Body of pancreas (tissue), 4 donors: ENCODE data around the gene SLC26A3. TPM values are rescaled to one million over a fixed set of nuclear protein-coding genes. Genes with fewer than 3 reads are reported as not detected.

Experiments used
- ATAC-seq: fragments of 150-250 bp; one replicate; pipeline ENCODE4 v1.9.1; 2016
- DNase-seq, 4 donors: peaks; one replicate each; pipeline ENCODE4 v3.0.0-alpha.2; 2019
- H3K27ac ChIP-seq, 4 donors: fragments of 200-600 bp; sonication (generic); 1 replicate in 3 of 4; 2 replicates in 1 of 4; pipeline versions ENCODE4 v1.5.1 to v1.6.1; 2016 to 2019; ENCODE audit warnings: mild to moderate bottlenecking in 1 of 4, mixed read lengths in 1 of 4, moderate library complexity in 1 of 4
- H3K27me3 ChIP-seq, 2 donors: fragments of 200-600 bp; sonication (generic); one replicate each; pipeline ENCODE4 v1.6.0; 2016; ENCODE audit warnings: mild to moderate bottlenecking in 1 of 2
- H3K36me3 ChIP-seq, 2 donors: fragments of 200-600 bp; sonication (generic); replicated peaks in 1 of 2; 2 replicates each; pipeline ENCODE4 v1.5.1; 2016; ENCODE audit warnings: low read depth in 2 of 2; ENCODE audit not compliant: insufficient read depth in 1 of 2
- H3K4me1 ChIP-seq: fragments of 200-600 bp; sonication (generic); one replicate; pipeline ENCODE4 v1.6.0; 2016
- H3K4me3 ChIP-seq, 2 donors: fragments of 200-600 bp; sonication (generic); 1 replicate in 1 of 2; 2 replicates in 1 of 2; pipeline ENCODE4 v1.5.1; 2016 to 2019
- H3K9me3 ChIP-seq, 3 donors: fragments of 200-600 bp; sonication (generic); 1 replicate in 2 of 3; 2 replicates in 1 of 3; pipeline ENCODE4 v1.5.1; 2016
- CTCF ChIP-seq, 7 experiments: fragments of 450-650 bp in 4 of 7; fragments of 200-600 bp in 3 of 7; sonication (generic) in 3 of 7; IDR thresholded peaks; one replicate each; pipeline ENCODE4 v1.5.1; 2016 to 2019; ENCODE audit warnings: antibody characterized with exemption in 7 of 7
- POLR2A ChIP-seq, 3 donors: fragments of 450-650 bp; IDR thresholded peaks; one replicate each; pipeline ENCODE4 v1.6.1; 2016; ENCODE audit warnings: antibody characterized with exemption in 3 of 3, mild to moderate bottlenecking in 2 of 3
- WGBS, 2 donors: methylation state at CpG; one replicate each; pipeline ENCODE4 v1.1.5; 2017; 5-methylcytosine and 5-hydroxymethylcytosine counted together
- intact Hi-C: fragments of 100-400 bp; cut with DNase I; formaldehyde crosslinking; loops from one replicate; pipeline ENCODE4 v1.15.1; 2023
- total RNA-seq, 2 donors: library from RNA; depleted of rRNA; stranded (reverse); fragments of >200 nt; gene quantifications; one replicate each; pipeline ENCODE4 v1.1.0, GENCODE V29; 2016

SLC26A3 gene
- total RNA-seq, 2 donors from 2014 or later, result not detected

- DNase-seq (no peak), ATAC-seq (no peak)
- Histone ChIP-seq H3K27me3 (no peaks in the 10 kb centered on the region), H3K9me3 (no peaks in the 10 kb centered on the region), H3K36me3 (no peaks in the 10 kb centered on the region), H3K27ac (no peak overlapping the region), H3K4me1 (no peaks in the 10 kb centered on the region), H3K4me3 (no peak overlapping the region)
- TF ChIP-seq CTCF (IDR thresholded peaks at IDR 0.05) (no peak), POLR2A (IDR thresholded peaks at IDR 0.05) (no peak)
- intact Hi-C loops, result no loop called here
These were observed 43.3 kb upstream of the SLC26A3 start for GRCh38 chr7:107846324-107846723.

GRCh38 chr7:107843184-107843583 lies 40.2 kb upstream of the SLC26A3 start:
- no peaks in the 10 kb centered on the region for H3K36me3 ChIP-seq
- no peak for ATAC-seq
- no peak for DNase-seq

GRCh38 chr7:107842213-107842612 lies 39.2 kb upstream of the SLC26A3 start:
- intact Hi-C loops, result no loop called here
- Histone ChIP-seq H3K9me3 (no peaks in the 10 kb centered on the region), H3K4me3 (no peak overlapping the region), H3K4me1 (no peaks in the 10 kb centered on the region), H3K27me3 (no peaks in the 10 kb centered on the region), H3K27ac (no peak overlapping the region), H3K36me3 (no peaks in the 10 kb centered on the region)
- TF ChIP-seq CTCF (IDR thresholded peaks at IDR 0.05) (no peak), POLR2A (IDR thresholded peaks at IDR 0.05) (no peak)
- DNase-seq (no peak), ATAC-seq (no peak)
- 59 to 72% methylated on average over 3 of the region's 3 CpGs for WGBS, 2 donors

More at GRCh38 chr7:107843184-107843583, 40.2 kb upstream of the SLC26A3 start:
- TF ChIP-seq POLR2A (IDR thresholded peaks at IDR 0.05) (no peak), CTCF (IDR thresholded peaks at IDR 0.05) (no peak)
- Histone ChIP-seq H3K9me3 (no peaks in the 10 kb centered on the region), H3K27ac (no peak overlapping the region), H3K4me3 (no peak overlapping the region), H3K27me3 (no peaks in the 10 kb centered on the region), H3K4me1 (no peaks in the 10 kb centered on the region)
- 90 to 94% methylated on average over 16 of the region's 16 CpGs for WGBS, 2 donors
- intact Hi-C loops, result no loop called here

- DNase-seq (peak in 2 of 4 donors; percentile 30 to 58), ATAC-seq (no peak)
- peaks cover 24% of the 10 kb centered on the region for H3K4me1 ChIP-seq
- WGBS, 2 donors, result 67 to 82% methylated on average over 5 of the region's 5 CpGs
- H3K4me3 ChIP-seq, result no peak overlapping the region
- H3K27ac ChIP-seq, result no peak overlapping the region
- no peaks in the 10 kb centered on the region for H3K9me3 ChIP-seq
- TF ChIP-seq CTCF (IDR thresholded peaks at IDR 0.05), result no peak
- no peak for TF ChIP-seq POLR2A (IDR thresholded peaks at IDR 0.05)
- no peaks in the 10 kb centered on the region for H3K27me3 ChIP-seq
- no peaks in the 10 kb centered on the region for H3K36me3 ChIP-seq
- intact Hi-C loops, result no loop called here
These were observed 36.0 kb upstream of the SLC26A3 start for GRCh38 chr7:107838816-107839565.

GRCh38 chr7:107838024-107838601 lies 35.1 kb upstream of the SLC26A3 start:
- intact Hi-C loops, result no loop called here
- ATAC-seq (no peak), DNase-seq (no peak)
- 84 to 94% methylated on average over 3 of the region's 3 CpGs for WGBS, 2 donors
- Histone ChIP-seq H3K36me3 (no peaks in the 10 kb centered on the region), H3K9me3 (no peaks in the 10 kb centered on the region), H3K4me1 (peaks cover 27% of the 10 kb centered on the region), H3K4me3 (no peak overlapping the region), H3K27ac (no peak overlapping the region), H3K27me3 (no peaks in the 10 kb centered on the region)
- TF ChIP-seq POLR2A (IDR thresholded peaks at IDR 0.05), result no peak
- TF ChIP-seq CTCF (IDR thresholded peaks at IDR 0.05), result no peak
